Measurements from ENCODE around the gene TMEM132D. TPM values are rescaled to one million over a fixed set of nuclear protein-coding genes. Genes with fewer than 3 reads are reported as not detected.

The TMEM132D gene
- total and polyA plus RNA-seq, 2 donors (not counting 3 experiments of a cell fraction or from before 2014, with no cell fraction given) = not detected

GRCh38 chr12:129544716-129545115 lies 359.1 kb downstream of the TMEM132D start:
- intact Hi-C loops (cut with micrococcal nuclease) = no loop called here
- H3K79me2 ChIP-seq (ENCODE audit: control insufficient read depth, insufficient read depth, low read length) = no peaks in the 10 kb centered on the region
- peaks cover 7% of the 10 kb centered on the region for H3K9me3 ChIP-seq (replicated peaks; ENCODE audit: control insufficient read depth, insufficient read depth, low read length)
- no TSS peak for BruUV-seq (replicated peaks)
- H4K20me1 ChIP-seq (replicated peaks; ENCODE audit: control insufficient read depth, extremely low read depth, insufficient read depth, low read length) = no peaks in the 10 kb centered on the region
- TF ChIP-seq EZH2 (IDR thresholded peaks at IDR 0.05; ENCODE audit: borderline replicate concordance, low read depth, low read length, severe bottlenecking) = no peak
- TF ChIP-seq FOS (IDR thresholded peaks at IDR 0.05; ENCODE audit: borderline replicate concordance, insufficient read depth, low read length) = no peak
- TF ChIP-seq MAX (IDR thresholded peaks at IDR 0.05; ENCODE audit: insufficient read depth, insufficient read length) = no peak
- no peak for TF ChIP-seq MYC (IDR thresholded peaks at IDR 0.05; ENCODE audit: low read depth, low read length)
- no peaks in the 10 kb centered on the region for H3K27me3 ChIP-seq (ENCODE audit: control insufficient read depth in 2 of 2, insufficient read depth in 2 of 2, low read length in 2 of 2)
- FAIRE-seq = no peak
- H3K9me1 ChIP-seq (replicated peaks; ENCODE audit: control insufficient read depth, extremely low read depth, insufficient read depth, low read length) = no peaks in the 10 kb centered on the region
- H3K36me3 ChIP-seq (ENCODE audit: control insufficient read depth in 2 of 2, extremely low read depth in 1 of 2, insufficient read depth in 2 of 2, low read length in 2 of 2) = no peaks in the 10 kb centered on the region
- no peak overlapping the region for H2AFZ ChIP-seq (ENCODE audit: low read depth, low read length)
- no peak for DNase-seq (ENCODE audit: low read depth, low spot score)
- ChIA-PET CTCF (no interaction called here), POLR2A (no interaction called here)
- dilution Hi-C loops (cut with MboI; ENCODE audit: extremely low pct_ligation_motif_present, low sequenced_read_pairs) = no loop called here
- H3K9ac ChIP-seq (replicated peaks; ENCODE audit: extremely low read depth, insufficient read depth, low read length) = no peak overlapping the region
- H3K4me2 ChIP-seq (ENCODE audit: insufficient read depth, low read length) = no peak overlapping the region
- no peaks in the 10 kb centered on the region for H3K4me1 ChIP-seq (ENCODE audit: control insufficient read depth, extremely low read depth, insufficient read depth, low read length)
- no peak overlapping the region for H3K4me3 ChIP-seq (replicated peaks in 1 of 3; ENCODE audit: insufficient read depth in 1 of 3, low read depth in 1 of 3, low read length in 3 of 3)
- H3K27ac ChIP-seq (ENCODE audit: insufficient read depth, low read depth, low read length) = no peak overlapping the region

GRCh38 chr12:129540954-129541353 lies 362.9 kb downstream of the TMEM132D start:
- FAIRE-seq (no peak), DNase-seq (ENCODE audit: low read depth, low spot score) (no peak)
- ChIA-PET POLR2A (no interaction called here), CTCF (no interaction called here)
- dilution Hi-C loops (cut with MboI; ENCODE audit: extremely low pct_ligation_motif_present, low sequenced_read_pairs) (no loop called here), intact Hi-C loops (cut with micrococcal nuclease) (no loop called here)
- H3K9me3 ChIP-seq (replicated peaks; ENCODE audit: control insufficient read depth, insufficient read depth, low read length) = peaks cover 5% of the 10 kb centered on the region
- no peak overlapping the region for H3K4me3 ChIP-seq (replicated peaks in 1 of 3; ENCODE audit: insufficient read depth in 1 of 3, low read depth in 1 of 3, low read length in 3 of 3)
- no peaks in the 10 kb centered on the region for H3K36me3 ChIP-seq (ENCODE audit: control insufficient read depth in 2 of 2, extremely low read depth in 1 of 2, insufficient read depth in 2 of 2, low read length in 2 of 2)
- no peaks in the 10 kb centered on the region for H3K9me1 ChIP-seq (replicated peaks; ENCODE audit: control insufficient read depth, extremely low read depth, insufficient read depth, low read length)
- H3K4me2 ChIP-seq (ENCODE audit: insufficient read depth, low read length) = no peak overlapping the region
- H3K27ac ChIP-seq (ENCODE audit: insufficient read depth, low read depth, low read length) = no peak overlapping the region
- TF ChIP-seq MAX (IDR thresholded peaks at IDR 0.05; ENCODE audit: insufficient read depth, insufficient read length) = no peak
- no peak for TF ChIP-seq EZH2 (IDR thresholded peaks at IDR 0.05; ENCODE audit: borderline replicate concordance, low read depth, low read length, severe bottlenecking)
- no peak for TF ChIP-seq POLR2AphosphoS5 (IDR thresholded peaks at IDR 0.05; ENCODE audit: insufficient read depth, low read depth, low read length)
- no peak for TF ChIP-seq GATA2 (IDR thresholded peaks at IDR 0.05; ENCODE audit: insufficient read depth, insufficient read length, low read depth, low read length)
- TF ChIP-seq MYC (IDR thresholded peaks at IDR 0.05; ENCODE audit: low read depth, low read length) = no peak
- no peak for TF ChIP-seq CTCF (IDR thresholded peaks at IDR 0.05; ENCODE audit: extremely low read depth in 1 of 2, insufficient read depth in 1 of 2, low read depth in 1 of 2, low read length in 2 of 2)
- TF ChIP-seq JUN (IDR thresholded peaks at IDR 0.05; ENCODE audit: borderline replicate concordance, insufficient read depth, insufficient read length, low read depth) = no peak
- no peak for TF ChIP-seq FOS (IDR thresholded peaks at IDR 0.05; ENCODE audit: borderline replicate concordance, insufficient read depth, low read length)
- TF ChIP-seq POLR2A (IDR thresholded peaks at IDR 0.05; ENCODE audit: low read depth, low read length) = no peak
- H3K4me1 ChIP-seq (ENCODE audit: control insufficient read depth, extremely low read depth, insufficient read depth, low read length) = no peaks in the 10 kb centered on the region
- no peak overlapping the region for H2AFZ ChIP-seq (ENCODE audit: low read depth, low read length)
- no peaks in the 10 kb centered on the region for H3K79me2 ChIP-seq (ENCODE audit: control insufficient read depth, insufficient read depth, low read length)
- no peaks in the 10 kb centered on the region for H3K27me3 ChIP-seq (ENCODE audit: control insufficient read depth in 2 of 2, insufficient read depth in 2 of 2, low read length in 2 of 2)
- no peak overlapping the region for H3K9ac ChIP-seq (replicated peaks; ENCODE audit: extremely low read depth, insufficient read depth, low read length)
- no TSS peak for BruUV-seq (replicated peaks)
- H4K20me1 ChIP-seq (replicated peaks; ENCODE audit: control insufficient read depth, extremely low read depth, insufficient read depth, low read length) = no peaks in the 10 kb centered on the region
